Adrenal gland (tissue), 12 donors: ENCODE measurements around the gene NENF. TPM values are rescaled to one million over a fixed set of nuclear protein-coding genes. Genes with fewer than 3 reads are reported as not detected.

Experiments used
- DNase-seq, 7 donors: peaks; one replicate each; pipeline ENCODE4 v3.0.0-alpha.2; 2019 to 2020
- H3K27ac ChIP-seq, 5 donors: fragments of 200-600 bp; sonication (generic) in 4 of 5; 1 replicate in 3 of 5; 2 replicates in 2 of 5; pipeline versions ENCODE4 v1.5.1 to v1.8.0; 2016 to 2020; ENCODE audit warnings: mild to moderate bottlenecking in 1 of 5
- H3K27me3 ChIP-seq: fragments of 200-600 bp; 2 replicates; pipeline ENCODE4 v1.8.0; 2021
- H3K36me3 ChIP-seq, 2 donors: fragments of 200-600 bp; replicated peaks in 1 of 2; 1 replicate in 1 of 2; 2 replicates in 1 of 2; pipeline versions ENCODE4 v1.5.1 to v1.8.0; 2018 to 2022
- H3K4me1 ChIP-seq, 2 donors: fragments of 200-600 bp; replicated peaks in 1 of 2; 1 replicate in 1 of 2; 2 replicates in 1 of 2; pipeline versions ENCODE4 v1.5.1 to v1.8.0; 2018 to 2021
- H3K4me3 ChIP-seq, 4 donors: fragments of 200-600 bp; sonication (generic) in 3 of 4; one replicate each; pipeline ENCODE4 v1.5.1; 2016 to 2018
- H3K9me3 ChIP-seq, 3 donors: fragments of 200-600 bp; sonication (generic) in 1 of 3; replicated peaks in 1 of 3; 1 replicate in 2 of 3; 2 replicates in 1 of 3; pipeline versions ENCODE4 v1.5.1 to v1.8.0; 2016 to 2021
- POLR2A ChIP-seq, 2 donors: fragments of 450-650 bp; IDR thresholded peaks; one replicate each; pipeline ENCODE4 v1.6.1; 2017; ENCODE audit warnings: antibody characterized with exemption in 2 of 2, mild to moderate bottlenecking in 2 of 2, moderate library complexity in 1 of 2
- WGBS, 4 donors: extraction: QIAGEN DNeasy Blood & Tissue Kit in 2 of 4; methylation state at CpG; one replicate each; pipeline versions ENCODE4 v1.1.5 to v1.1.7; 2013 to 2017; 5-methylcytosine and 5-hydroxymethylcytosine counted together
- intact Hi-C, 2 donors: fragments of 100-400 bp; cut with DNase I; formaldehyde crosslinking; loops; one replicate each; pipeline versions ENCODE4 v1.14.1 to v1.15.0; 2022 to 2023
- polyA plus RNA-seq, 3 donors: library from polyadenylated mRNA; stranded (reverse); fragments of 200-250 nt in 2 of 3; fragments of 350-450 nt in 1 of 3; fragmentation: Illumina TruSeq in 1 of 3; extraction: RNeasy Lipid Tissue Mini Kit (QIAGEN cat#74804) in 1 of 3; gene quantifications; one replicate each; pipeline ENCODE4 v1.2.3, GENCODE V29; 2013 to 2014
- total RNA-seq, 9 donors: library from RNA; depleted of rRNA in 4 of 9; stranded (reverse); fragments of >200 nt in 4 of 9; fragments of 120-200 nt in 1 of 9; fragmentation: NEBNext Ultra II Directional in 1 of 9; extraction: Animal tissue kit (Norgen Biotek cat#: 25700) in 1 of 9; gene quantifications; one replicate each; pipeline versions ENCODE4 v1.1.0 to v1.2.4, GENCODE V29; 2013 to 2023
- TF ChIP-seq, protein P1 (sequence below), 6 experiments: fragments of 450-650 bp in 4 of 6; fragments of 200-600 bp in 2 of 6; sonication (generic) in 1 of 6; IDR thresholded peaks; 1 replicate in 5 of 6; 2 replicates in 1 of 6; pipeline versions ENCODE4 v1.5.1 to v1.8.0; 2016 to 2021; ENCODE audit warnings: antibody characterized with exemption in 6 of 6, mild to moderate bottlenecking in 2 of 6, moderate library complexity in 1 of 6
- donor health status: healthy with polysubstance abuse.
- donor health status: Bipolar disorder and iron deficiency.
- donor health status: DM: yes; HTN: yes; CAD: no.
- donor health status: DM: no; HTN: no; CAD: no.
- donor health status: DM: no; HTN: no; CAD: no.
- donor health status: DM: yes; HTN: yes; CAD: no.

NENF gene
- total and polyA plus RNA-seq, 12 donors: 42.6 to 226 (median 82.2) TPM

GRCh38 chr1:212485571-212485912 is 52.8 kb downstream of the NENF start:
- Histone ChIP-seq H3K27ac (no peak overlapping the region), H3K4me1 (no peaks in the 10 kb centered on the region), H3K4me3 (no peak overlapping the region), H3K36me3 (no peaks in the 10 kb centered on the region), H3K9me3 (no peaks in the 10 kb centered on the region), H3K27me3 (no peaks in the 10 kb centered on the region)
- intact Hi-C loops: no loop called here
- TF ChIP-seq, protein P1, sequence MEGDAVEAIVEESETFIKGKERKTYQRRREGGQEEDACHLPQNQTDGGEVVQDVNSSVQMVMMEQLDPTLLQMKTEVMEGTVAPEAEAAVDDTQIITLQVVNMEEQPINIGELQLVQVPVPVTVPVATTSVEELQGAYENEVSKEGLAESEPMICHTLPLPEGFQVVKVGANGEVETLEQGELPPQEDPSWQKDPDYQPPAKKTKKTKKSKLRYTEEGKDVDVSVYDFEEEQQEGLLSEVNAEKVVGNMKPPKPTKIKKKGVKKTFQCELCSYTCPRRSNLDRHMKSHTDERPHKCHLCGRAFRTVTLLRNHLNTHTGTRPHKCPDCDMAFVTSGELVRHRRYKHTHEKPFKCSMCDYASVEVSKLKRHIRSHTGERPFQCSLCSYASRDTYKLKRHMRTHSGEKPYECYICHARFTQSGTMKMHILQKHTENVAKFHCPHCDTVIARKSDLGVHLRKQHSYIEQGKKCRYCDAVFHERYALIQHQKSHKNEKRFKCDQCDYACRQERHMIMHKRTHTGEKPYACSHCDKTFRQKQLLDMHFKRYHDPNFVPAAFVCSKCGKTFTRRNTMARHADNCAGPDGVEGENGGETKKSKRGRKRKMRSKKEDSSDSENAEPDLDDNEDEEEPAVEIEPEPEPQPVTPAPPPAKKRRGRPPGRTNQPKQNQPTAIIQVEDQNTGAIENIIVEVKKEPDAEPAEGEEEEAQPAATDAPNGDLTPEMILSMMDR (IDR thresholded peaks at IDR 0.05): no peak
- TF ChIP-seq POLR2A (IDR thresholded peaks at IDR 0.05): no peak
- no peak for DNase-seq
- WGBS, 4 donors: 79 to 95% (median 88%) methylated on average over 4 of the region's 4 CpGs

GRCh38 chr1:212485913-212486618 is 53.3 kb downstream of the NENF start:
- Histone ChIP-seq H3K4me3 (no peak overlapping the region), H3K27me3 (no peaks in the 10 kb centered on the region), H3K9me3 (no peaks in the 10 kb centered on the region), H3K4me1 (no peaks in the 10 kb centered on the region), H3K27ac (no peak overlapping the region), H3K36me3 (no peaks in the 10 kb centered on the region)
- intact Hi-C loops: no loop called here
- DNase-seq: peak in 6 of 7 donors; percentile 49 to 83 (median 62)
- 67 to 74% (median 71%) methylated on average over 7 to 10 of the region's 10 CpGs for WGBS, 4 donors
- no peak for TF ChIP-seq POLR2A (IDR thresholded peaks at IDR 0.05)
- TF ChIP-seq, protein P1 (IDR thresholded peaks at IDR 0.05): no peak

DNA sequence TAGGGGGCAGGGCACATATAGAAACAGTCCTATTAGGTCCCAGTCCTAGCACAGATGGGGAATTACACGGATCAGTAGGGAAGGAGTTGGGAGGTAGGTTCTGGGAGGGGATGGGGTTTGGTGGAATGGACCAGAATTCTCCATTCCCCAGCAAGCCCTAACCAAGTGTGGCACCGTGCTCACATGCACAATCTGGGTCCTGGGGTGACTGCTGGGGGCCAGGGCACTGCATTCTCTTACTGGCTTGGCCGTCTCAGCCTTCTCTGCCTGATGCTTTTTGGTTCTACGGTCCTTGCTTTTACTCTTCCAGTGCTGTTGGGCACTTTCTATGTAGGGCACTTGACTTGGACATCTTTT is 53.9 kb downstream of the NENF start:
- 83 to 92% (median 85%) methylated on average over 4 of the region's 4 CpGs for WGBS, 4 donors
- no peak for DNase-seq
- H3K4me1 ChIP-seq: no peaks in the 10 kb centered on the region
- no peaks in the 10 kb centered on the region for H3K27me3 ChIP-seq
- H3K4me3 ChIP-seq: no peak overlapping the region
- no peaks in the 10 kb centered on the region for H3K9me3 ChIP-seq
- H3K36me3 ChIP-seq: no peaks in the 10 kb centered on the region
- no peak overlapping the region for H3K27ac ChIP-seq
- intact Hi-C loops: no loop called here
- TF ChIP-seq, protein P1 (IDR thresholded peaks at IDR 0.05): no peak
- no peak for TF ChIP-seq POLR2A (IDR thresholded peaks at IDR 0.05)

GRCh38 chr1:212487286-212487685 is 54.6 kb downstream of the NENF start:
- H3K27ac ChIP-seq: no peak overlapping the region
- no peak for DNase-seq
- H3K36me3 ChIP-seq: no peaks in the 10 kb centered on the region
- H3K9me3 ChIP-seq: no peaks in the 10 kb centered on the region
- WGBS, 4 donors: 88 to 93% (median 90%) methylated on average over 2 of the region's 2 CpGs
- TF ChIP-seq POLR2A (IDR thresholded peaks at IDR 0.05): no peak
- TF ChIP-seq, protein P1 (IDR thresholded peaks at IDR 0.05): no peak
- intact Hi-C loops: no loop called here
- no peaks in the 10 kb centered on the region for H3K27me3 ChIP-seq
- H3K4me3 ChIP-seq: no peak overlapping the region
- no peaks in the 10 kb centered on the region for H3K4me1 ChIP-seq
